ENCODE results near the gene FNDC10. TPM values are rescaled to one million over a fixed set of nuclear protein-coding genes. Genes with fewer than 3 reads are reported as not detected.
A peak's percentile ranks its signal among the peaks of the same experiment; 100 is the strongest.

The FNDC10 gene
- total and polyA plus RNA-seq, 2 donors (not counting 3 experiments of a cell fraction or from before 2014, with no cell fraction given) = 1.5 to 2.3 TPM

GRCh38 chr1:1628754-1629429 is 29.0 kb upstream of the FNDC10 start:
- Histone ChIP-seq H3K79me2 (ENCODE audit: control insufficient read depth, insufficient read depth, low read length) (no peaks in the 10 kb centered on the region), H3K9me1 (replicated peaks; ENCODE audit: control insufficient read depth, extremely low read depth, insufficient read depth, low read length) (no peaks in the 10 kb centered on the region), H3K27ac (ENCODE audit: insufficient read depth, low read depth, low read length) (no peak overlapping the region), H2AFZ (ENCODE audit: low read depth, low read length) (no peak overlapping the region), H3K36me3 (ENCODE audit: control insufficient read depth in 2 of 2, extremely low read depth in 1 of 2, insufficient read depth in 2 of 2, low read length in 2 of 2) (no peaks in the 10 kb centered on the region), H3K4me2 (ENCODE audit: insufficient read depth, low read length) (no peak overlapping the region), H3K27me3 (ENCODE audit: control insufficient read depth in 2 of 2, insufficient read depth in 2 of 2, low read length in 2 of 2) (peaks cover 3 to 24% of the 10 kb centered on the region in 2 experiments), H3K9me3 (replicated peaks; ENCODE audit: control insufficient read depth, insufficient read depth, low read length) (no peaks in the 10 kb centered on the region), H3K9ac (replicated peaks; ENCODE audit: extremely low read depth, insufficient read depth, low read length) (no peak overlapping the region), H3K4me1 (ENCODE audit: control insufficient read depth, extremely low read depth, insufficient read depth, low read length) (no peaks in the 10 kb centered on the region), H4K20me1 (replicated peaks; ENCODE audit: control insufficient read depth, extremely low read depth, insufficient read depth, low read length) (no peaks in the 10 kb centered on the region), H3K4me3 (replicated peaks in 1 of 3; ENCODE audit: insufficient read depth in 1 of 3, low read depth in 1 of 3, low read length in 3 of 3) (no peak overlapping the region)
- intact Hi-C loops (cut with micrococcal nuclease) (no loop called here), dilution Hi-C loops (cut with MboI; ENCODE audit: extremely low pct_ligation_motif_present, low sequenced_read_pairs) (no loop called here)
- DNase-seq (ENCODE audit: low read depth, low spot score) = no peak
- CTCF ChIA-PET = no interaction called here
- POLR2A ChIA-PET = no interaction called here
- FAIRE-seq = no peak
- no TSS peak for BruUV-seq (replicated peaks)
- TF ChIP-seq, protein P1, sequence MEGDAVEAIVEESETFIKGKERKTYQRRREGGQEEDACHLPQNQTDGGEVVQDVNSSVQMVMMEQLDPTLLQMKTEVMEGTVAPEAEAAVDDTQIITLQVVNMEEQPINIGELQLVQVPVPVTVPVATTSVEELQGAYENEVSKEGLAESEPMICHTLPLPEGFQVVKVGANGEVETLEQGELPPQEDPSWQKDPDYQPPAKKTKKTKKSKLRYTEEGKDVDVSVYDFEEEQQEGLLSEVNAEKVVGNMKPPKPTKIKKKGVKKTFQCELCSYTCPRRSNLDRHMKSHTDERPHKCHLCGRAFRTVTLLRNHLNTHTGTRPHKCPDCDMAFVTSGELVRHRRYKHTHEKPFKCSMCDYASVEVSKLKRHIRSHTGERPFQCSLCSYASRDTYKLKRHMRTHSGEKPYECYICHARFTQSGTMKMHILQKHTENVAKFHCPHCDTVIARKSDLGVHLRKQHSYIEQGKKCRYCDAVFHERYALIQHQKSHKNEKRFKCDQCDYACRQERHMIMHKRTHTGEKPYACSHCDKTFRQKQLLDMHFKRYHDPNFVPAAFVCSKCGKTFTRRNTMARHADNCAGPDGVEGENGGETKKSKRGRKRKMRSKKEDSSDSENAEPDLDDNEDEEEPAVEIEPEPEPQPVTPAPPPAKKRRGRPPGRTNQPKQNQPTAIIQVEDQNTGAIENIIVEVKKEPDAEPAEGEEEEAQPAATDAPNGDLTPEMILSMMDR (IDR thresholded peaks at IDR 0.05; ENCODE audit: extremely low read depth in 1 of 2, insufficient read depth in 1 of 2, low read depth in 1 of 2, low read length in 2 of 2) = no peak
- no peak for TF ChIP-seq JUN (IDR thresholded peaks at IDR 0.05; ENCODE audit: borderline replicate concordance, insufficient read depth, insufficient read length, low read depth)
- TF ChIP-seq POLR2AphosphoS5 (IDR thresholded peaks at IDR 0.05; ENCODE audit: insufficient read depth, low read depth, low read length) = no peak
- no peak for TF ChIP-seq POLR2A (IDR thresholded peaks at IDR 0.05; ENCODE audit: low read depth, low read length)
- TF ChIP-seq GATA2 (IDR thresholded peaks at IDR 0.05; ENCODE audit: insufficient read depth, insufficient read length, low read depth, low read length) = no peak
- peak; percentile 70 for TF ChIP-seq EZH2 (IDR thresholded peaks at IDR 0.05; ENCODE audit: borderline replicate concordance, low read depth, low read length, severe bottlenecking)

Data from endothelial cell of umbilical vein (primary cell).